ENCODE measurements around the gene TCP11L1.
"Not testable (repeated sequence)": the region's sequence is repeated elsewhere in the genome, so short reads cannot be mapped to it uniquely, and the experiment has no call there.

Gene TCP11L1

DNA sequence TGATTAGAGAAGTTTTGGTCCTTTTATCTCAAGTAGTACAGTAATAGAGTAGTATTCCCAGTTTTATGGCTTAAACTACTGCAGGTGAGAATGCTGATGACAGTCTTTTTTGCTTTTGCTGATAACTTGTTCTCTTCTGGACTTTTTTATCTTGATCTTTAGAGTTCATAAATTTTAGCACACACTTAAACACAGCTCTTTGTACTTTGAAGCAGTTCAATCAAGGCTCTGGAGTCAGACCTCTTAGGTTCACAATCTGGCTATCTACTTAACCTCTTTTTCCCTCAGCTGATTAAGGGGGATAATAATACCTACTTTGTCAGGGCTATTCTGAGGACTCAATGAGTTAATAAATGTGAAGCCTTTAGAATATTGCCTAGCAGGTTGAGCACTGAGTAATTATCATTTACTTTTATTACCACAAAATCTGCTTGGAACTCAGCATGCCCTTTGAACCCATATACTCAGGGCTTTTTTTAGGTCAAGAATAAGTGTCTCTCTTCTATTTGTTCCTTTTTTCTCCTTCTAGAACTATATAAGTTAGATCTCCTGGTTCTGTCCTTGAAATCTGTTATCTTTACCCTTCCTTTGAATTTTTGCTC, 70.0 kb downstream of the TCP11L1 start:
- TF ChIP-seq, protein P1, sequence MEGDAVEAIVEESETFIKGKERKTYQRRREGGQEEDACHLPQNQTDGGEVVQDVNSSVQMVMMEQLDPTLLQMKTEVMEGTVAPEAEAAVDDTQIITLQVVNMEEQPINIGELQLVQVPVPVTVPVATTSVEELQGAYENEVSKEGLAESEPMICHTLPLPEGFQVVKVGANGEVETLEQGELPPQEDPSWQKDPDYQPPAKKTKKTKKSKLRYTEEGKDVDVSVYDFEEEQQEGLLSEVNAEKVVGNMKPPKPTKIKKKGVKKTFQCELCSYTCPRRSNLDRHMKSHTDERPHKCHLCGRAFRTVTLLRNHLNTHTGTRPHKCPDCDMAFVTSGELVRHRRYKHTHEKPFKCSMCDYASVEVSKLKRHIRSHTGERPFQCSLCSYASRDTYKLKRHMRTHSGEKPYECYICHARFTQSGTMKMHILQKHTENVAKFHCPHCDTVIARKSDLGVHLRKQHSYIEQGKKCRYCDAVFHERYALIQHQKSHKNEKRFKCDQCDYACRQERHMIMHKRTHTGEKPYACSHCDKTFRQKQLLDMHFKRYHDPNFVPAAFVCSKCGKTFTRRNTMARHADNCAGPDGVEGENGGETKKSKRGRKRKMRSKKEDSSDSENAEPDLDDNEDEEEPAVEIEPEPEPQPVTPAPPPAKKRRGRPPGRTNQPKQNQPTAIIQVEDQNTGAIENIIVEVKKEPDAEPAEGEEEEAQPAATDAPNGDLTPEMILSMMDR (conservative IDR thresholded peaks at IDR 0.05) = no peak
- no peak overlapping the region for H3K27ac ChIP-seq

DNA sequence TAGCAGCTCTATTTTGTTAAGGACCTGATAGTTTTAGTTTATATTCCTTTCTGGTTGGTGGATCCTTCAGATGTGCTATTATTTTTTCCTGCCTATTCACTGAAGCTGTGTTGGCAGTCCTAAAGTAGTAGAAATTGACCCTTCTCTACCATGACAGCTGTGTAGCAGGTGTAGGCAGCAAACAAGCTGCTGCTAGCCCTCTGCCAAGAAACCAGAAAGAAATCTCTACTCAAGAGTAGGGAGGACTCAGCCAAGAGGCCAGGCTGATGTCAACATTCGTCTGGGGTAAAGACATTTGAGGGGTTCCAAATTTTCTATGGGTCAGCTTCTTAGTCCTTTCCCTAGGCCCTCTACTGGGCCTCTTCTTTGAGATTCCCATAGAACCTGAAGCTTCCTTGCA, 70.7 kb downstream of the TCP11L1 start:
- TF ChIP-seq, protein P1 (conservative IDR thresholded peaks at IDR 0.05) = no peak

GRCh38 chr11:33116535-33116934, 77.2 kb downstream of the TCP11L1 start:
- TF ChIP-seq, protein P1 (conservative IDR thresholded peaks at IDR 0.05) = no peak
- no peak overlapping the region for H3K27ac ChIP-seq

More for the DNA sequence above, 70.7 kb downstream of the TCP11L1 start:
- no peak overlapping the region for H3K27ac ChIP-seq

- H3K27ac ChIP-seq = not testable (repeated sequence)
Measured at GRCh38 chr11:33122696-33123095, 83.3 kb downstream of the TCP11L1 start.
